ENCODE results near the gene RFNG. TPM values are rescaled to one million over a fixed set of nuclear protein-coding genes. Genes with fewer than 3 reads are reported as not detected.

The RFNG gene
- total and polyA plus RNA-seq, 2 of the 13 experiments (the other 11 are each of a cell fraction or from before 2014, with no cell fraction given): 61.4 to 64.0 TPM

- TF ChIP-seq, protein P1, sequence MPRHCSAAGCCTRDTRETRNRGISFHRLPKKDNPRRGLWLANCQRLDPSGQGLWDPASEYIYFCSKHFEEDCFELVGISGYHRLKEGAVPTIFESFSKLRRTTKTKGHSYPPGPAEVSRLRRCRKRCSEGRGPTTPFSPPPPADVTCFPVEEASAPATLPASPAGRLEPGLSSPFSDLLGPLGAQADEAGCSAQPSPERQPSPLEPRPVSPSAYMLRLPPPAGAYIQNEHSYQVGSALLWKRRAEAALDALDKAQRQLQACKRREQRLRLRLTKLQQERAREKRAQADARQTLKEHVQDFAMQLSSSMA (CRISPR knock-in tag; IDR thresholded peaks at IDR 0.05): no peak
These were observed 9.7 kb upstream of the RFNG start (continued) for GRCh38 chr17:82061047-82061925.

DNA sequence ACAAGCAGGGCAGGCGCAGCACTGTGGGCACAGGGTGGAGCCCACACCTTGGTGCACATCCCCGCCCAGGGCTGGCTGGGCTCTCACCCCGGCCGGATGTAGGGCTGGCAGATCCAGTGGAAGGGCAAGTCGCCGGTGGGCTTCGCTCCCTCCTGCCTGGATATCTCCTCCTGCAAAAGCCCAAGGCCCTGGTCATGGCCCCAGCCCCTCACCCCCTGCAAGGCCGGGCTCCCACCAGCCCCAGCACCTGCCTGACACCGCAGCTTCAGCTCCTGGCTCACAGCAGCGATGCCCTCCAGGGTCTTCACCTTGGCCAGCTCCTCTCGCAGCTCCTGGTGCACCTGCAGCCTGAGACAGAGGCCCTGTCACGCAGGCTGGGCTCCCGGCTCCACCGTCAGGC is 9.0 kb upstream of the RFNG start:
- ATAC-seq (no peak), DNase-seq (ENCODE audit: low spot score) (no peak), FAIRE-seq (no peak)
- Histone ChIP-seq H3K79me2 (ENCODE audit: insufficient read depth, low read length) (peaks cover 20% of the 10 kb centered on the region), H3K9ac (ENCODE audit: insufficient read depth, low read depth, low read length) (no peak overlapping the region), H4K20me1 (ENCODE audit: insufficient read depth, low read length) (no peaks in the 10 kb centered on the region), H3K4me3 (replicated peaks in 1 of 3; ENCODE audit: insufficient read depth in 1 of 3, low read depth in 2 of 3, low read length in 3 of 3) (no peak overlapping the region), H2AFZ (ENCODE audit: low read length) (no peak overlapping the region), H3K36me3 (replicated peaks in 1 of 2; ENCODE audit: control insufficient read depth in 1 of 2, insufficient read depth in 2 of 2, low read length in 2 of 2) (peaks cover 43 to 65% of the 10 kb centered on the region in 2 experiments), H3K4me2 (ENCODE audit: low read depth, low read length) (no peak overlapping the region), H3K27me3 (ENCODE audit: control insufficient read depth in 1 of 2, insufficient read depth in 2 of 2, low read length in 2 of 2) (no peaks in the 10 kb centered on the region), H3K9me3 (ENCODE audit: low read length) (no peaks in the 10 kb centered on the region), H3K4me1 (ENCODE audit: insufficient read depth, low read length) (peaks cover 49% of the 10 kb centered on the region), H3K27ac (ENCODE audit: extremely low read length, insufficient read depth, low read length) (no peak overlapping the region)
- ChIA-PET CTCF (ENCODE audit: low intra/inter-chr PET ratio, low total read pairs) (no interaction called here), POLR2A (interaction anchor here (1.6 kb wide), 1 partner anchor 23 kb away, joined by 7 read pairs; the partner anchor contains the start of gene DCXR)
- TF ChIP-seq AGO2 (optimal IDR thresholded peaks at IDR 0.05; ENCODE audit: low read depth, low read length) (peak; percentile 63), POLR2A (IDR thresholded peaks at IDR 0.05; ENCODE audit: insufficient read depth in 1 of 2, low read depth in 2 of 2, low read length in 2 of 2) (0 out of 4 replicates have a peak, but pooled peaks of 1 of the 2 experiments have one; percentile 8), ZHX1 (CRISPR knock-in tag; IDR thresholded peaks at IDR 0.05; ENCODE audit: low read depth) (0 out of 2 replicates have a peak, but pooled peaks have one; percentile 4), RBFOX2 (IDR thresholded peaks at IDR 0.05; ENCODE audit: low read depth, low read length) (peak; percentile 35; the same call in 1 of the 2 replicates), EED (CRISPR knock-in tag; IDR thresholded peaks at IDR 0.05) (no peak)
- BruUV-seq (replicated peaks): no TSS peak
- in situ Hi-C loops (cut with HindIII; ENCODE audit: extremely low pct_ligation_motif_present, low pct_unique_long_range_greater_than_20kb): no loop called here
- intact Hi-C loops (cut with micrococcal nuclease; ENCODE audit: unreplicated experiment): no loop called here
- WGBS (ENCODE audit: low lambda C conversion rate): 82% methylated on average over 7 of the region's 14 CpGs
